ENCODE results near the gene GJA4.

Gene GJA4

GRCh38 chr1:34792868-34793727 lies at the start of gene GJA4:
TSS of gene GJA4 (plus strand) at chr1:34792999. CDS start at chr1:34794214, 1,215 bp downstream.
- no peak for DNase-seq

DNA sequence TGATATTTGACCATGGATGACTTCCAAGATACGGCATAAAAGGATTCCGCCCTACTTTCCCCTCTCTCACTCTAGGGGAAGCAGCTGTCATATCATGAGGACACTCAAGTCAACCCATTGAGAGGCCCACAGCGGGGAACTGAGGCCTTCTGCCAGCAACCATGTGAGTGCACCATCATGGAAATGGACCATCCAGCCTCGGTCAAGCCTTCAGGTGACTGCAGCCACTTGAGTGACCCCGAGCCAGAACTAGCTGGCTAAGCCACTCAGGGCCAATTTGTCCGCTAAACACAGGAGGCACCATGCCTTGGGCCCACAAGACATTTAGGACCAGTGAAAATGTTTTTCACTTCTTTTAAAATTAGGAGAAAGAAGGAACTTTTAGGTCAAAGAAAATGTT lies 49.0 kb upstream of the GJA4 start:
- DNase-seq = no peak

GRCh38 chr1:34744851-34745250 lies 47.9 kb upstream of the GJA4 start:
- DNase-seq = no peak

GRCh38 chr1:34745666-34746065 lies 47.1 kb upstream of the GJA4 start:
- DNase-seq = no peak

GRCh38 chr1:34746101-34746500 lies 46.7 kb upstream of the GJA4 start:
- DNase-seq = no peak

GRCh38 chr1:34746785-34747637 lies 45.8 kb upstream of the GJA4 start:
- no peak for DNase-seq

GRCh38 chr1:34747638-34747941 lies 45.2 kb upstream of the GJA4 start:
- no peak for DNase-seq

DNA sequence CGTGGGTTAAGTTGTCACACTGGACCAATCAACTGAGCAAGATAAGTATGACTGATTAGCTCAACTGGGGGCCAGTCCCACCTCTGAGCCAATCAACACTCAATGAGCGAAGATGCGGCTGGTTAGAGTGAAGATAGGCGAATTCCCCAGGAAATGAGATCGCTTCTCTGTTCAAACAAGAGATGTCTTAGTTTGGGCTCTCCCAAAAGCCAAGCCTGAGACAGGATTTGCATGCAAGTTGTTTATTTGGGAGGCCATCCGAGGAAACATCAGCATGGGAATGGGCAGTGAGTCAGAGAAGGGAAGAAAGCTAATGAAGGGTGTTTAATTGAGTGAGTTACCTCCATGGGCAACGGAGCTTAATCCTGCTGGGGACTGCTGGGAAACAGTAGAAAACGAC lies 42.8 kb upstream of the GJA4 start:
- no peak for DNase-seq

DNA sequence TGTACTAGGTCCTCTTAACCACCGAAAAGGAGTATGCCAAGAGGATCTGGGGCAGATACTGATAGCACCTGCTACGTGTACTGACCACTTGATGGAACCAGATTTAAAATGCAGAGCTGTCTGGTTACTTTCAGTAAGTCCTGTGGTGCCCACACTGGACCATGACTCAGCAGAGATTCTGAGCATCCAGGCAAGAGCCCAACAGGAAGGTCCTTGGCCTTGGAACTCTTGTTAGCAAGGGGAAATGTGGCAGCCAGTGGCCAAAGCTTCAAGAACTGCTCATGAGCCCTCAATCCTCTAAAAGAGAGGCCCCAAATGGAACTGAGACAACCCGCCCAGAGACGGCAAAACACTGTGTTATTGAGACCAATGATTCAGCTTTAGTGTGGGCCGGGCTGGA lies 42.2 kb upstream of the GJA4 start:
- no peak for DNase-seq

- no peak for DNase-seq
Observed at GRCh38 chr1:34753163-34753562, 39.6 kb upstream of the GJA4 start.

DNA sequence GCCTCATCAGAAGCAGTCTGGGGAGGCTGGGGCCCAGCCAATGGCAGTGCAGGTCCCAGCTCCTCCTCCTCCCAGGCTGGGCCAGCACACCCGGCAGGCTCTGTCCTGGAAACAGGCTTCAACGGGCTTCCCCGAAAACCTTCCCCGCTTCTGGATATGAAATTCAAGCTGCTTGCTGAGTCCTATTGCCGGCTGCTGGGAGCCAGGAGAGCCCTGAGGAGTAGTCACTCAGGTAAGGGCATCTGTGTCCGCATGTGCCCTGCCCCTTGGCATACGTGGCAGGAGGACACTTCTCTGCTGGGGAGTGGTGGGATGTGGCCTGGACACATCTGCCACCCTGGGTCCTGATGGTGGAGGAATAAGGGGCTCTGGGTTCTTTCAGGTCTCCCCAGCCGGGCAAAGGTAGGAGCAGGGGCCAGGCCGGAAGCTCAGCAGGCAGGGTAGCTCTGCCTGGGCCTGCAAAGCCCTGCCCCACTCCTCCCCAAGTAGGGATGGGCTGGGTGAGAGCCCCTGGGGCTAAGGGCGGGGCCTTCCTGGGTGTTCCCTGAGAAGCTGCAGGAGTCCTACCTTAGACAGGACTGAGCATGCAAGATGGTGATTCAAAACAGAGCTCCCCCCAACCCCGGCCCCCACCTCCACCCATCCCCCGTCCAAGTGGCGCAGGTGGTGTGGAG lies 37.7 kb upstream of the GJA4 start, which contains the start of gene GJB5:
Gene GJB5 (plus strand): TSS at position 84 of the 674 bp plus-strand sequence. CDS start 2,284 bp downstream, outside the sequence.
- DNase-seq = no peak

DNA sequence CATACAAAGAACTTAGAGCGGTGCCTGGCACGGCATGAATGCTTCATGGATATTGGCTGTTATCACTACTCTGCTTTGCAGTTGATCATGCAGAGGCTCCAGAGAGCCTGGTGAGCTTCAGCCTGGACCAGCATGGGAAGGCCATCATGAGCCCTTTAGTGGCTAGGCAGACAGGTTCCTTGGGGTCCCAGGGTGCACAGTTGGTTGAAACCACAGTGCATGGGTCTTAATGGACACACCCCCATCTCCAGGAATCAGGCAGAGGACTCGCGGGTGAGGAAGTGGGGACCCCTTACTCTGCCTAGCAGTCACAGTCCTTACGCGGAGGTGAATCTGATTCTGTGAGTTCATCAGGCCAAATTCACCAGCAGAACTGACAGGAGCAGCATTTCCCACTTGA lies 36.8 kb upstream of the GJA4 start:
- DNase-seq = no peak

DNA sequence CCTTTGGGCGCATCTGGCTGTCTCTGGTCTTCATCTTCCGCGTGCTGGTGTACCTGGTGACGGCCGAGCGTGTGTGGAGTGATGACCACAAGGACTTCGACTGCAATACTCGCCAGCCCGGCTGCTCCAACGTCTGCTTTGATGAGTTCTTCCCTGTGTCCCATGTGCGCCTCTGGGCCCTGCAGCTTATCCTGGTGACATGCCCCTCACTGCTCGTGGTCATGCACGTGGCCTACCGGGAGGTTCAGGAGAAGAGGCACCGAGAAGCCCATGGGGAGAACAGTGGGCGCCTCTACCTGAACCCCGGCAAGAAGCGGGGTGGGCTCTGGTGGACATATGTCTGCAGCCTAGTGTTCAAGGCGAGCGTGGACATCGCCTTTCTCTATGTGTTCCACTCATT lies 35.4 kb upstream of the GJA4 start:
- DNase-seq = no peak

DNA sequence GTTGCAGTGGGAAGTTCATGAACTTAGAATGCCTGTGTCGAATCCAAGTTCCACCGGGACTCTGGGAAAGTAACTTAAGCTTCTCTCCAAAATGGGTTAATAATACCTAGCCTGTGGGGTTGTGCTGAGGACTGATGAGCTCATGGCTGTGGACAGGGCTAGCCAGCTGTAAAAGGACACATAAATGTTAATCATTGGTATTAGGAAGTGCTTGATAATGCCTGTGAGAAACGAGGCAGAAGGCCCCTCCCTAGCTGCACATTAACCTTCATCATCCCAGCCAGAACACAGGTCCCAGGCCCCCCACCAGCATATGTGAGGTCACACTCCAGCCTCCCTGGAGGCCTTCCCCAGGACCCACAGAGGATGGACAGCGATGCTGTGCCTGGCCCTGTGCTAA lies 34.0 kb upstream of the GJA4 start:
- DNase-seq = no peak

GRCh38 chr1:34759503-34760357 lies 33.1 kb upstream of the GJA4 start, which contains the start of gene GJB4:
TSS of gene GJB4 (plus strand) at chr1:34759740. CDS start at chr1:34761255, 1,515 bp downstream.
- DNase-seq = no peak

DNA sequence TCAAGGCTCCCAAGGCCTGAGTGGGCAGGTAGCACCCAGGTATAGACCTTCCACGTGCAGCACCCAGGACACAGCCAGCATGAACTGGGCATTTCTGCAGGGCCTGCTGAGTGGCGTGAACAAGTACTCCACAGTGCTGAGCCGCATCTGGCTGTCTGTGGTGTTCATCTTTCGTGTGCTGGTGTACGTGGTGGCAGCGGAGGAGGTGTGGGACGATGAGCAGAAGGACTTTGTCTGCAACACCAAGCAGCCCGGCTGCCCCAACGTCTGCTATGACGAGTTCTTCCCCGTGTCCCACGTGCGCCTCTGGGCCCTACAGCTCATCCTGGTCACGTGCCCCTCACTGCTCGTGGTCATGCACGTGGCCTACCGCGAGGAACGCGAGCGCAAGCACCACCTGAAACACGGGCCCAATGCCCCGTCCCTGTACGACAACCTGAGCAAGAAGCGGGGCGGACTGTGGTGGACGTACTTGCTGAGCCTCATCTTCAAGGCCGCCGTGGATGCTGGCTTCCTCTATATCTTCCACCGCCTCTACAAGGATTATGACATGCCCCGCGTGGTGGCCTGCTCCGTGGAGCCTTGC lies 31.5 kb upstream of the GJA4 start:
- no peak for DNase-seq

GRCh38 chr1:34761776-34762307 lies 31.0 kb upstream of the GJA4 start:
- DNase-seq = no peak

GRCh38 chr1:34762474-34763141 lies 30.2 kb upstream of the GJA4 start:
- DNase-seq = no peak

- no peak for DNase-seq
Observed at GRCh38 chr1:34763142-34763781, 29.5 kb upstream of the GJA4 start.

- no peak for DNase-seq
Observed at GRCh38 chr1:34768856-34769255, 23.9 kb upstream of the GJA4 start.
